22Rv1 (cell line): Measurements from ENCODE around the gene PRDM11.

Experiments used
- H3K27ac ChIP-seq: fragments of 450-650 bp; 2 replicates; pipeline ENCODE4 v1.5.1; 2017
- ZFX ChIP-seq: fragments of 450-650 bp; IDR thresholded peaks from 2 replicates; pipeline ENCODE4 v1.6.1; 2017; ENCODE audit warnings: antibody characterized with exemption, borderline replicate concordance
- TF ChIP-seq, protein P1 (sequence below): fragments of 450-650 bp; IDR thresholded peaks from 2 replicates; pipeline ENCODE4 v1.5.1; 2017; ENCODE audit warnings: mild to moderate bottlenecking

PRDM11 gene

DNA sequence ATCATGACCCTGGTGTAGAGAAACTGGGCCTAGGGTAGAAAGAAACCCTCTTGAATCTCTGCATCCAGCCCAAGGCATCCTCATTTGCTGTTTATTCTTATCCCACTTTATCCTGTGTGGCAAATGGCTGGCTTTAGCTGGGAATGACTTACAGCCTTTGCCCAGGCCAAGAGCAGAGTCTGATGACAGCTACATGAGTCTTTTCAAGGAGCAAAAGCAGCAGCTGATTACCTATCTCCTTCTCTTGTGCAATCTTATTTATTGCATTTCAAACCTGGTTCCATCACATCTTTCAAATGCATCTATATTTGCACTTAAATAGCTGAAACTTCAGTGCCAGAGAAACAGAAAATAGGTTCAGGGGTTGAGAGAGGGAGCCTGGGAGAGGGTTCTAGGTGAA is 113.6 kb downstream of the PRDM11 start:
- no peak overlapping the region for H3K27ac ChIP-seq
- TF ChIP-seq ZFX = no peak
- TF ChIP-seq, protein P1, sequence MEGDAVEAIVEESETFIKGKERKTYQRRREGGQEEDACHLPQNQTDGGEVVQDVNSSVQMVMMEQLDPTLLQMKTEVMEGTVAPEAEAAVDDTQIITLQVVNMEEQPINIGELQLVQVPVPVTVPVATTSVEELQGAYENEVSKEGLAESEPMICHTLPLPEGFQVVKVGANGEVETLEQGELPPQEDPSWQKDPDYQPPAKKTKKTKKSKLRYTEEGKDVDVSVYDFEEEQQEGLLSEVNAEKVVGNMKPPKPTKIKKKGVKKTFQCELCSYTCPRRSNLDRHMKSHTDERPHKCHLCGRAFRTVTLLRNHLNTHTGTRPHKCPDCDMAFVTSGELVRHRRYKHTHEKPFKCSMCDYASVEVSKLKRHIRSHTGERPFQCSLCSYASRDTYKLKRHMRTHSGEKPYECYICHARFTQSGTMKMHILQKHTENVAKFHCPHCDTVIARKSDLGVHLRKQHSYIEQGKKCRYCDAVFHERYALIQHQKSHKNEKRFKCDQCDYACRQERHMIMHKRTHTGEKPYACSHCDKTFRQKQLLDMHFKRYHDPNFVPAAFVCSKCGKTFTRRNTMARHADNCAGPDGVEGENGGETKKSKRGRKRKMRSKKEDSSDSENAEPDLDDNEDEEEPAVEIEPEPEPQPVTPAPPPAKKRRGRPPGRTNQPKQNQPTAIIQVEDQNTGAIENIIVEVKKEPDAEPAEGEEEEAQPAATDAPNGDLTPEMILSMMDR = no peak

DNA sequence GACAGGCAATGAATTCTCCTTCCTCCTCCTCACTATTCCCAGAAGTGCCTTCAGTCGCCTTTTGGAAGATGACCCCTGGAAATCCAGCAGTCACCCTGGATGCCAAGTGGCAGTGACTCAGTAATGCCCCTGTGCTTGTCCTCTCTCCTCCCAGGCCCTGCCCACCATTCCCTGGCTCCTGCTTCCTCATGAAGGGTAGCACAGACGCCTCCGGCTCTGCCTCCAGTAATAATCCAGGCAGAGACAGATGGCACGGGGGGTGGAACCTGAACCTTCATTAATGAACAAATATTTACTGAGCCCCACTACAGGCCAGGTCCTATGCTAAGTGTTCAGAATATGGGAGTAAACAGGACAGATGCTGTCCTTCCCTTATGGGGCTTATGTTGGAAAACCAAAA is 116.5 kb downstream of the PRDM11 start:
- TF ChIP-seq ZFX = no peak
- TF ChIP-seq, protein P1 = no peak
- H3K27ac ChIP-seq = no peak overlapping the region

DNA sequence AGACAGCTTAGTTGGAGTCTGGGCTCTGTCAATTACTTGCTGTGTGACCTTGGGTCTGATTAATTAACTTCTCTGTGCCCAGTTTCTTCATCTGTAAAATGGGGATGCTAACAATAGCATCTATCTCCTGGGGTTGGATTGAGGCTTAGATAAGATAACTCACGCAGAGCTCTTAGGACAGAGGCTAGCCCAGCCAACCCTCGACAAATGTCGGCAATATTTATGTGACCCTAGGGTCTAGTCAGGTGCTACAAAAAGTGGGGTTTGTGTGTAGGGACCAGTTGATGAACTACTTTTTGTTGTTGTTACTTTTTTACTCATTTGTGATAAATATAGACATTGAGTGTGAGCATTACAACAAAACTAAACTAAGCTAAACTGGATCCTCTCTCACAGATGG is 117.3 kb downstream of the PRDM11 start:
- TF ChIP-seq, protein P1 = no peak
- TF ChIP-seq ZFX = no peak
- H3K27ac ChIP-seq = no peak overlapping the region

DNA sequence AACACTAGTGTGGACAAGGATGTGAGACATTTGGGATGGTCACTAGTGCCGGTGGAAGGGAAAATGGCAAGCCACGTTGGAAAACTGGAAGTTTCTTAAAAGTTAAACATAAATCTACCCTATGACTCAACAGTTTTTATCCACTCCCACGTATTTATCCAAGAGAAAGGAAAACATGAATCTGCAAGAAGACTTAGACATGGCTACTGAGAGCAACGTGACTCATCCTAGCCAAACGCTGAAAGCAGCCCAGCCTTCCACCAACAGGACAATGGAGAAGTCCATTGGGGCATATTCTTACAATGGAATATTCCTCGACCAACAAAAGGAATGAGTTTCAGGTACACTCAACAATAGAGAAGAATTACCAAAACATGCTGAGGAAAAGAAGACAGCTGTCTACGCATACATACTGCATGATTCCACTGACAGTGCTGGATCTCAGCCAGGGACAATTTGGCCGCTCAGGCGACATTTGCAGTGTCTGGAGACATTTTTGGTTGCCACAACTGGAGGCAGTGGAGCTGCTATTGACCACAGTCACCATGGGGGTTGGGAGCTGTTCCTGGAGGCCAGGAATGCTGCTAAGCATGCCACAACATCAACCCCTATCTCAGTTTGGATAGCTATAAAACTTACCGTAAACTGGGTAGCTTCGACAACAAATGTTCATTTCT is 118.5 kb downstream of the PRDM11 start:
- no peak for TF ChIP-seq ZFX
- TF ChIP-seq, protein P1 = no peak
- no peak overlapping the region for H3K27ac ChIP-seq

DNA sequence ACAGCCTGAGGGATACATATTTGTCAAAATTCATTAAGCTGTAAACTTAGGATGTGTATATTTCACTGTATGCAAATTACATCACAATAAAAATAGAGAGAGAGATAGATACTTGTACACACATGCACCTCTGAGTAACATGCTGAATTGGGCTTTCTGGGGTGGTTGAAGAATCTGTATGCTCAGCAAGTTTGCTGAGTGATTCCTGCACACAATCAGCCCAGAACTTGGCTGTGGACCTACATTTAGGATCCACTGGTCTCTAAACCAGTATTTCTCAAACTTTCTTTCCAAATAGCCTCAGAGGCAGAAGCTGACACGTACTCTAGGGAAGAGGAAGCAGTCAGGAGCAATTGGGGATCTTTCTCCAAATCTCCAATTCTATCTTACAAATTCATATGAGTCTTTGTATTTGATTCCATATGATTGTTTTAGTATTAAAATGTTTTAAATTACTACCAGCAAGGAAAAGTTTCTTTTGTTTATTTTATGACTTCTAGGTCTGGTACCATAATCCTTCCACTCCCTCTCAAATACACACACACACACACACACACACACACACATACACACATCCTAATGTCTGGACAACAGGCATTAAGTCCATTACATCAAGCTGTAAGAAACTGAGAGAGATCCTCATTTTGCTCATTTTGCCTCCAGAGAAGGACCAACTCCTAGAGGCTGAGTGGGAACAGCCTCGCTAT is 119.7 kb downstream of the PRDM11 start:
- TF ChIP-seq ZFX = no peak
- TF ChIP-seq, protein P1 = no peak
- H3K27ac ChIP-seq = no peak overlapping the region

DNA sequence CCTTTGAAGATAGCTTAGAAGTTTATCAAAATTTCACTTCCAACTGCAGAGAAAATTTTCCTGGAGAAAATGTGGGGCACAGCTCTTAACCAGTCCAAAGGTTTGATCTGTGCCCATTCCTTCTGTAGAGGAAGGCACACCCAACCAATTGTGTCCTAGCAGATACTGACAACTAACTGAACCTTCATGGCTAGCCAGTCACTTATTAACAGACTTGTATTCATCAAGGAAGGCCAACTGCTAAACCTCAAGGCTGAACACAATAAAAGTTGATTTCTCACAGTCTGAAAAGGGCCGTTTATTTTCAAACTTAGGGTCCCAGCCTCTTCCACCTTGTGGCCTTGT is 120.2 kb downstream of the PRDM11 start:
- H3K27ac ChIP-seq = no peak overlapping the region
- TF ChIP-seq, protein P1 = no peak
- no peak for TF ChIP-seq ZFX

DNA sequence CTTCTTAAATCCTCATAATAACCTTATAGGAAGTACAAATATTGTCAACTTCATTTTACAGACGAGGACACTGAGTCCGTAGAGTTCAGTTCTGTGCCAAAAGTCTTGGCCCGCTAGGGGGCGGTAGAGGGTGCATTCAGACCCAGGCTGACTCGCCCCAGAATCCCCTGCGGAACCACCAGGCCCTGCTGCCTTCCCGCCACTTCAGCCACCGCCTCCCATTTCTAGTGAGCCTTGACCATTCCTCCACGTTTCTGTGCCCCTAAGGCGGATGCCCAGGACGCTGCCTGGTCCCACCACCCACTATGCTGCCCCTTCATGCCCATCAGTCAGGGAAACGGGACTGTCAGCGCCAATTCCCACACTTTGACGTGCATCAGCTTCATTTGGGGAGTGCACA is 120.6 kb downstream of the PRDM11 start:
- H3K27ac ChIP-seq = no peak overlapping the region
- no peak for TF ChIP-seq ZFX
- TF ChIP-seq, protein P1 = peak; percentile 79
